CD4-positive, alpha-beta T cell treated with Interleukin-15 for 1 hour (primary cell): ENCODE measurements around the gene ADAM23.

Source experiments
- DNase-seq: peaks from one replicate; pipeline ENCODE4 v3.0.0-alpha.2; 2020

Gene ADAM23

DNA sequence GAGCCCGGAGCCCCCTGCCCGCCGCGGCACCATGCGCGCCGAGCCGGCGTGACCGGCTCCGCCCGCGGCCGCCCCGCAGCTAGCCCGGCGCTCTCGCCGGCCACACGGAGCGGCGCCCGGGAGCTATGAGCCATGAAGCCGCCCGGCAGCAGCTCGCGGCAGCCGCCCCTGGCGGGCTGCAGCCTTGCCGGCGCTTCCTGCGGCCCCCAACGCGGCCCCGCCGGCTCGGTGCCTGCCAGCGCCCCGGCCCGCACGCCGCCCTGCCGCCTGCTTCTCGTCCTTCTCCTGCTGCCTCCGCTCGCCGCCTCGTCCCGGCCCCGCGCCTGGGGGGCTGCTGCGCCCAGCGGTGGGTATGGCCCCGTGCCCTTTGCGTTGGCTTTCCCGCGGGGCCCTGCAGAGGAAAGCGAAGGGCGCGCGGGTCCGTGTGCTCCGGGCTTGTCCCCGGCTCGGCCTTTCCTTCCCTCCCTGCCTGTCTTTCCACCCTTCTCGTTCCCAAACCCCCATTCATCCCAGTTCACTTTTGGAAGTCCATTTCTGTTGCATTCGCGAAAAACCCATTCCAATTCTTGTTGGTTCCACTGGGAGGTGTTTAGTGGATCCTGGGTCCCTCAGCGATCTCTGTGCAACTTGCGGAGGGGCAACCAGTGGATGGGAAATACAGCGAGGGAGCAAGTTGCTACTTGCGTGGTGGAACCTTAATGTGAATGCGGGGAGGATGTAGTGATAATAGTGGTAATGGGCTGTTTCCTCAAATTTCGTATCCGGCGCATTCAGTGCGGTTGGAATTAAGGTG, 599 bp downstream of the ADAM23 start:
- no peak for DNase-seq

DNA sequence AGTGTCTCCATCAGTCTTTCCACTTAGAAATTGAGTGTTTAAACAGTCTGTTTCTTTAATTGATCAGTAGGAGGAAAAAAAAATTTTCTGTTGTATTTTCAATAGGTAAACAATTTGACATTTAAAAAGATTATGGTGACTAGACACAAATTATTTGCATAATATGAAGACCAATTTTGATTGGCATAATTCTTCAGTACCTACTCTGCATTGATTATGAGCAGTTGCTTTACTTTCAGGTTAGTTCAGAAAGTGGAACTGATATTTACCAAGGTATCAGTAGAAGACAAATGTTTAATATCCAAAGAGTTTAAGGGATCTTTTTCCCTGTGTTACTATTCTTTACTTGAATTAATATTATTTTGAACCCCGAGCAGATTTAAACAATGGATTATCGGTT, 2.6 kb downstream of the ADAM23 start:
- DNase-seq: no peak

DNA sequence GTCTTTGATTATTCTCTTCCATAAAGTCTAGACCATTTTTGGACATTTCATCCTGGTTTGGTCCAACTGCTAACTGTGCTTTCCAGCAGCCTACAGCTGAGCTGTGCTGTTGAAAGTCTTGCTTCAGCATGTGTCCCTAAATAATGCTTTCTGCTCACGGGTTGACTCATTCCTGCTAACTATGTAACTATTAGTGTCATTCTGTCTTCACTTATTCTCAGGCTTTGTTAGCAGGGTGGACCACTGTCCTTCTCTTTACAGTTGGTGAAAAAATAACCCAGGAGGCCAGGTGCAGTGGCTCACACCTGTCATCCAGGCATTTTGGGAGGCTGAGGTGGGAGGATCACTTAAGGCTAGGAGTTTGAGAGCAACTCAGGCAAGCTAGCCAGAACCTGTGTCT, 8.9 kb downstream of the ADAM23 start:
- no peak for DNase-seq

DNA sequence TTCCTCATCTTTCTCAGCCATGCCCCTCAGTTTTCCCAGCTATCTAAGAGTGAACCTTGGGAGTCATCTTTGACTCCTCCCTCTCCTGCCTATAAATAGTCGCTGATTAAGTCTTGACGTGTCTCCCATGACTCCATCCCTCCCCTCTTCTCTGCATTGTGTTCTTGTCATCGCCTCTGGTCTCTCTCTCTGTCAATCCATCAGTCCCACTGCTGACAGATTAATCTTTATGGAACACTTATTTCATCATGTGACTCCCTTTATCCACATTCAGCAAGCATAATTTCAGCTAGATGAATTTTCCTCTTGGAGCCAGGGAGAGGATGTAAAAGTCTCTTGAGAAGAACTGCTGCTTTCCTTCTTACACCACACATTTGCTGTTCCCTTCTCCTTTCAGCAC, 9.4 kb downstream of the ADAM23 start:
- no peak for DNase-seq

DNA sequence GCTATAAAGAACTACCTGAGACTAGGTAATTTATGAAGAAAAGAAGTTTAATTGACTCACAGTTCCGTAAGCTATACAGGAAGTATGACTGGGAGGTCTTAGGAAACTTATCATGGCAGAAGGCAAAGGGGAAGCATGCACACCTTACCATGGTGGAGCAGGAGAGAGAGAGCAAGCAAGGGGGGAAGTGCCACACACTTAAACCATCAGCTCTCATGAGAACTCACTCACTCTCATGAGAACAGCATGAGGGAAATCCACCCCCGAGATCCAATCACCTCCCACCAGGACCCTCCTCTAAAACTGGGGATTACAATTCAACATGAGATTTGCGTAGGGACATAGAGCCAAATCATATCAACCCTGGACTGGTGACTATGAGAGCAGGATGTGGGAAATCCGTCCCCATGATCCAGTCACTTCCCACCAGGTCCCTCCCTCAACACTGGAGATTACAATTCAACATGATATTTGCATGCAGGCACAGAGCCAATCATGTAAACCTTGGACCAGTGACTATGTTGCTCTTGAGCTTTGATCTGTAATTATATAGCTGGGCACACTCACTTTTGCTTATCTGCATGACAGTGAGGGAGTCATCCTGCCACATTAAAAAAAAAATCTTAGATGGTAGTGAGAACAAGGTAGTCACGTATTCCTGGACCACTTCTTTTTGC, 12.9 kb downstream of the ADAM23 start:
- no peak for DNase-seq

DNA sequence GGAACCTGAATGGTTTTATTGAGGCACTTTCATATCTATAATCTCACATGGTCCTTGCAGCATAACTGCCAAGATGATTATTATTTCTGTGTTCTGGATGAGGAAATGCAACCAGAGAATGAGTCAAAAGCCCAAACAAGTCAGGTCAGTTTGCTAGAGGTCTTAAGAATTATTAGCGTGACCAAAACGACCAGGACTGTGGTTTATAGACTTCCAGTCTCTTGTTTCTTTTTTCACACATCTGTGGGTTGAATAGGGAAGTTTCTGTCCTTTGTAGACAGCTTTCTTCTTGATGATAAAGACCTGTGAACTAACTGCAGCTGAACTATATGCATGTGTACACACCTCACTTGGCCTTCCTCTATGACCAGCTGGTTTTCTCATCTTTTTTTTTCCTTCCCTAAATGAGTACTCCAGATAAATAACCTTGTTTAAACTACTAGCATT, 13.9 kb downstream of the ADAM23 start:
- no peak for DNase-seq

DNA sequence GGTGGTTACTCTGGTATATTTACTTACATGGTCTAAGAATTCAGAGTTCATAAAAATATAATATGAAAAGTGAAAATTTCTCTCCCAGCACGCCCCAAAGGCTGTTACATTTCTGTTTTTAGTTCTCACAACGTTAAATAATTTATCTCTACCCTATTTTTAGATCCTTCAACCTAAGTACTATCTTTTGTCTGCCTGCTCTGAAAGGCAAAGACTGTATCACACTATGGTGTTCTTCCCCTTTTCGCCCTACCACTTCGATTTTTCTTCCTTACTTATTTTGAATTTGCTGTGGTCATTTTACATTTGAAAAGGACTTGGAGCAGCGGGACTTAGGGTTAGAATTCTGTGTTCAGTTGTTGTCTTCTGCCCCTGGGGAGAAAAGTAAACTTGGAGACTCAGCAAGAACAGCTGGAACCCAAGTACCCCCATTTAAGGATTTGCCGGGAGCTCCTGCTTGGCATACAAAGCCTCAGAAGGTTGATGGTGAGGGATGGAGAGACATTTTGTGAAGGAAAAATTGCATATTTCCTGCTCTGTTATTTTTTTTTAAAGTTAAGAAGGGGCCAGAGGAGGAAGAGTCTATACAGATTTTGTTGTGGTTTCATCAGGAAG, 19.0 kb downstream of the ADAM23 start:
- no peak for DNase-seq

DNA sequence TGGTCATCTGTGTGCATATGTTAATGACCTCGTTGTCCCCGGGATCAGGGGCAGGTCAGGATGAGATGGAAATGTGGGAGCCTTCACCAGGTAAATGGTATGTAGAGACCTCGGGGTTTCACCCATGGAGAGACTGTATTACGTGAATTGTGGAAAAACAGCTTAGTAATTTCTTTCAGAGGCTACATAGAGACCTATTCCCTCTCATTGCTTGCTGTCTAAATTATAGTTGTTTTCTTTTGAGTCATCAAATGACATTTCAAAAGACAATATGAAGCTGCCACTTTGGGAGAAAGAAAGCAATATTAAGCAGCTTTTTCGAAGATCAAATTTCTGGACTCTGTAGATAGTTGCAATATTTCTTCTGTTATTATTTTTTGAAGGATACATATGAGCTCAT, 20.4 kb downstream of the ADAM23 start:
- no peak for DNase-seq

DNA sequence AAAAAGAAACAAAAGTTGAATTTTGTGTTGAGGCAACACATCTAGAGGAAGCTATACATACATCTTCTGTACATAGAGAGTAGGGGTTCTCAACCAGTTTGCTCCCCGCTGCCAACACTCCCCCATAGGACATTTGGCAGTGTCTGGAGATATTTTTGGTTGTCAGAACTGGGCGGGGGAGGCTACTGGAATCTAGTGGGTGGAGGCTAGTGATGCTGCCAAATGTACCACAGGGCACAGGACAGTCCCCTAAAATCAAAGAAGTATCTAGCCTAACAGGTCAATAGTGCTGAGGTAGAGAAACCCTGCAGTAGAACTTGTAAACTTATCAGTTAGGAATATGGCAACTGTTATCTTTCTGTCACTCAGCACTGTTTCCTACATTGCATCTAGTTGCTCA, 21.3 kb downstream of the ADAM23 start:
- DNase-seq: no peak

DNA sequence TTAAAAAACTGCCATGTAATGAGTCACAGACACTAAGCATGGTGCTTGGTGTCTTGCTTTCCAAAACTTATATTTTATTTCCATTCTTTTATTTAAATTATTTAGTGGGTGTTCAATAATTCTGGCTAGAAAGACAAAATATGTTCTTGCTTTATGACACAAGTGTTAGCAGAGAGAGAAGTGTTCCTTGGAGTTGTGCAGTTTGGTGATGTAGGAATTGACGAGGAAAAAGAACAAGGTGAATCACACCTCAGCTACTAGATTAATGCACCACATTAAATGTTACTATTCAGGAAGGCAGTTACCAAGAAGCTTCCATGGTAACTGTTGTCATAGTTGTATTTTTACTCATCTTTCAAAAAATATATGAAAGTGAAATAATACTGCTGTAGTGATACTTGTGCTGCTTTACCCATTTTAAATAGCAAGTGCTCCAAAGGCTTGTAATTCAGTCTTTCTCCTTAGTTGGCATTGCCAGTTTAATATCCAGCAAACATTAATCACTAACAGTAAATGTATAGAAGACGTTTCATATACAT, 28.3 kb downstream of the ADAM23 start:
- no peak for DNase-seq

DNA sequence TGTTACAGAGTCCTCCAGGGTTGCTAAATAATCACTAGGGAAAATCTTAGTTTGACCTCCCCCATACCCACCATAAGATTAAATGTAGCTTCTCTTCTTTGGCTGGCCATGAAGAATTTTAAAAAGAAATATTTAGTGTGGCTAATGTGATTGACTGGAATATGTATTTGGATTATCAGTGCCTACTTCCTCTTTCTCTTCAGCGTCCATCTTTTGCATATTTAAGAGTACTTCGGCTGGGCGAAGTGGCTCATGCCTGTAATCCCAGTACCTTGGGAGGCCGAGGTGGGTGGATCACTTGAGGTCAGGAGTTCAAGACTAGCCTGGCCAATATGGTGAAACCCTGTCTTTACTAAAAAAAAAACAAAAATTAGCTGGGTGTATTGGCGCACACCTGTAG, 28.8 kb downstream of the ADAM23 start:
- no peak for DNase-seq

DNA sequence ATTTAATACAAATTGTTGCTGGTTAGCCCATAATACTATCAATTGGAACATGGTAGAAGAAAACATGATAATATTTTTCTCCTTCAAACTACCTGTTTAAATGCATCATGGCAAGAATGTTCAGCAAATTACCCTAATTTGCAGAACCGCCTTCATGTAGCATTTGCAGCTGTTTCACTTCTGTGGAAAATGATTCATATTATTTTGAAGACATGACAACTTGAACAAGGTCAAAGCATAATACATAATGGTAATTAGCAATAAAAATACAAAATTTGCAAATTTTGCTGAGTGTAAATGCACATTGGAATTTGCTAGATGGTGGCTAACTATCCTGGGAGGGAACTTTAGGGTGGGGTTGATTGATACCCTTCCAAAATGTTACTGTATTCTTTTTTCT, 30.8 kb downstream of the ADAM23 start:
- no peak for DNase-seq

DNA sequence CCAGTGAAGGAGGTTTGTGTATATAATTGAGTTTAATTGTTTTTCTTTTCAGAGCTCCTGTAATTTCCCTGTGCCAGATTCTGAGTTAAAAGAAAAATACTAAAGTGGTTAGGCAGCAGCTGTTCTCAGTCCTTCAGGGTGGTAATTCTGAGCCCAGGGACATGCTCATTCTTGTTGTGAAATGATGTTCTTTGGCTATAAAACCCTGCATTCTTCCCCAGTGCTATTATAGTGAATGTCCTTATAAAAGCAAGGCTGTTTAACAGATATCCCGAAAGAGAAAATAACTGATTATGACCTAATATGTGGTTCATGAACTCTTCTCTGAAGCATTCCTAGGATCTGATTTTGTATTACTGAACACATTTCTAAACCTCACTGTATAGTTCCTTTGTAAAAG, 34.0 kb downstream of the ADAM23 start:
- no peak for DNase-seq

DNA sequence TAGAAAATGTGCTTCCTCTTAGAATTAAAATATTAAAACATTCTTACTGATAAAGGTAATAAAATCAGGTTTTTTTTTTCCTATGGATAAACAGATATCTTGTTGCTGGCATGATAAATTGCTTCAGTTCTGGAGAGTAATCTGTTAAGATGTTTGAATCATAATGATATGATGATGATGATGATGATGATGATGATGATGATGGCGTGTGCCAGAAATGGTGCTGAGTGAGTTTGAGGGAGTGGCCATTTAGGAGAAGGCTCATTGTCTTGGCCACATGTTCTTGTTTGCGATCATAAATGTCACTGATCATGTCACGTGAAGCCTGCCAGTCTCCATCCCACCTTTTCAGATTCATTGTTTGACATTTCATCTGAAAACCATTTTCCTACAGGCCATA, 35.0 kb downstream of the ADAM23 start:
- DNase-seq: no peak

DNA sequence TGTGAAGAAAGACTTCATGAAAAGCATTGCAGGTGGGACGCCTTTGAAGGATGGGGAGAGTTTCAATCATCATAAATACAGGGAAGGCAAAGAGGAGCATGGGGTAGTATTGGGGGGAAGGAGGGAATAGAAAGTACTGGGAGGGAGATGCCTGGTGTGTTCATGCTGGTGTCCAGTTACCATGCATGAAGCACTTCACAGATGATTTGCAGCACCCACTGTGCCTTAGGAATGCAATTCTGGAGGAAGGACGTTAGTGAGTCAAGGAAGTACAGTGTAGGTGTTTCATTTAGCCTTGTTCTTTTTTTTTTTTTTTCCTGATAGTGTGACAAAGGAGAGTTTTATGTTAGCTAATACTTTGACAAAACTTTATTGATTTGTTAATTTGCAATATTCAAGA, 36.8 kb downstream of the ADAM23 start:
- no peak for DNase-seq

DNA sequence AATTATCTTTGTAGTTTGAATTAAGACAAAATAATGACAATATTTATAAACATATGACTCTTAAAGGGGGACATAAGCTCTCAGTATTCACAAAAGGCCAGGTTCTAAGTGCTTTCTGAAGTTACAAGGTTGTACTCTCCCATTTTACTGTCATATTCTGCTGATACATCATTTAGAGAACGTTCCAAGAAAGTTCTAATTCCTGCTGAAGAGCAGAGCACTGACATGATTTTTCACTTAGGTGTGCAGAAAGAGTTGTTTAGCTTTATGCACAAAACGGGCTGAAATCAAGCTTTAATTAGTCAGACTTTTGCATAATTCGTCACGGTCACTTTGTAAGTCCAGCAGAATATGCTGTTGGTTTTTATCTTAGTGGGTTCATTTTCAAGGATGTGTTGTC, 37.3 kb downstream of the ADAM23 start:
- DNase-seq: no peak

DNA sequence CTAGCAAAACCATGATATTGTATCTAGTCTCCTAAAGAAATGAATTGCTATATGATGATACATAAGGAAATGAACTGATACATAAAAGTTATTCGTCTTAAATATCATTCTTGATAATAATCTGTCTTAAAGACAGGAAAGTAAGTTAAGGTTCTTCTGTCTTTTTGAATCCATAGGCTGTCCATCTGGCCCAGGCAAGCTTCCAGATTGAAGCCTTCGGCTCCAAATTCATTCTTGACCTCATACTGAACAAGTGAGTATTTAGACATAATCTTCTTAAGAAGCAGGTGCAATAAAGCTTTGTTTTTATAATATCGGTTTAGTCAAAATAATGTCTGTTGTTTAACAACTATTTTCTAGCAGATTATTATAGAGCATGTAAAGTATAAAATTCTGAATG, 37.7 kb downstream of the ADAM23 start:
- no peak for DNase-seq

DNA sequence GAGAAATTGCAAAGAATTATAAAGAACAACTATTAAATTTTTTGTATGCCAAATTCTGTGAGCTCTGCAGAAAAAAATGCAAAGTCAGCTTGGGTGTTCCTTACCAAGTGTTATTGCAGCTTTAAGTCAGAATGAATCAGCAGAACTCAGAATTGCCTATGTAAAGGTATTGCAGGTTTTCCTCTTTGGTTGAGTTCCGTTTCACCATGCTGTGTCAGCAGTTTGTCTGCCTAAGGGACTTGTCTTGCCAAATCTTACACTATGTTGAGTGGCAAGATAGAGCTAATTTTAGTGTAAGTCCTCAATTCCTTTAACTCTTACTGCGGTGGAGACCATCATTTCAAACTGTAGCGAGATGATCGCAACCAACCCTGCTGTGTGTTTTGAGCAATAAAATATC, 38.8 kb downstream of the ADAM23 start:
- DNase-seq: no peak

DNA sequence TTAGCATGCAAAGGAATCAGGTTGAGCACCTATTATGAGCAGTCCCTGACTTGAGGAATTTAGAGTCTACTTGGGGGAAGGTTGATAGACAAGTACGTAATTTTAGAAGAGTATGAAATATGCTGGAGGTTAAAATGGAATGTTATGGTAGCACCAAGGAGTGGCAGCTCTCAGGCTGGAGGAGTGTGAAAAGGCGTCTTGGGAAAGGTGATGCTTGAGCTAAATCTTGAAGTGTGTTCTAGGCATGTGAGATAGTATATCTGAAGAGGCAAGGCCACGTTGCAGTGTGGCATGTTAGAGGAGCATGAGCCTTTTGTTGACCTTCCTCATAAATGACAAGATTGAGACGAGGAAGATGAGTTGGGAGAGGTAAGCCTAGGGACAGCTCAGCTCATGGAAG, 39.3 kb downstream of the ADAM23 start:
- no peak for DNase-seq

DNA sequence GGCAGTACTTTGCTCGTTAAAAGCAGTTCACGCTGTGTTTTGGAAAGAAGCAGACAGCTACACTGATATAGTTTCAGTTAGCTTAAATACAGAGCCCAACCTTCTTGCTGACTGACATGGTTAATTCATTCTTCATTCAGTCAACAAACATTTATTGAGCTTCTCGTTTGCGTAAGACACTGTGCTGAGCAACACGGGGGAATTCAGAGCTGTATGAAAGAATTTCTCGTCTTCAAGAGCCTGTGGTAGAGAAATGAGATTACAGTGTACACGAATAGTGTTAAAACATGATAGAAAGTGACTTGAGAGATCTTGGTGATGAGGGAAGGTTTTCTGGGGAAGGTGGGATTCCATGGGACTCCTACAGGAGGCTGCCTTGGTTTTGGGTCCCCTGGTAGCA, 44.7 kb downstream of the ADAM23 start:
- no peak for DNase-seq

DNA sequence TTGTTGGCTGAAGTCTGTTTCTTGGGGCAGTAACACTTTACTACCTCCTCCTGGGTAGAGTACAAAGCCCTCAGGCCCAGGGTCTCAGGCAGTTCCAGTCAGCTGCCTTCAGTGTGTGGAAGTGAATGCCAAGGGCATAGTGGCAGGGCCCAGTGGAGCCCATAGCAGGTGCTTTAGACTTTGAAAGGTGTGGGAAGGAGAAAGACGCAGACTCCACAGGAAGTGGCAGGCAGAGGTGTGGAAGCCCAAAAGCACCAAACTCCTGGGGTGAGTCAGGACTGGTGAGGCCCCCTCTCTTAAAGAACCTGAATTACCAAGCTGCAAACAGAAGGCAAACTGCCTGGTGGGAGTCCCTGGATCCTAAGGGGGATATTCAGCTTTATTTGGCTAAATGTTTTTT, 45.3 kb downstream of the ADAM23 start:
- DNase-seq: no peak

DNA sequence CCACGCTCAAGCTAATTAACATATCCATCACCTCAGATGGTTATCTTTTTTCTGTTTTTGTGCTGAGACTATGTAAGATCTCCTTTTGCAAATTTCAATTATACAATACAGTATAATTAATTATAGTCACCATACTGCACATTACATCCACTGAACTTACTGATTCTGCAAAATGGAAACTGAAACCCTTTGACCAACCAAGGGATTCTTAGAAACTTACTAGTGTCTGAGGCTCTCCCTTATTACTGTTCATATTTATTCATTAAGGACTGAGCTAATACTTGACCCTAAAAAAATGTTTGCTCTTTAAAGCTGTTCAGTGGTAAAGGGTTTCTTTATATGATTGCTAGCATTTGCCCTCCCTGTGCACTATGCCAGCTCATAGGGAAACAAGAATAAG, 50.7 kb downstream of the ADAM23 start:
- no peak for DNase-seq

DNA sequence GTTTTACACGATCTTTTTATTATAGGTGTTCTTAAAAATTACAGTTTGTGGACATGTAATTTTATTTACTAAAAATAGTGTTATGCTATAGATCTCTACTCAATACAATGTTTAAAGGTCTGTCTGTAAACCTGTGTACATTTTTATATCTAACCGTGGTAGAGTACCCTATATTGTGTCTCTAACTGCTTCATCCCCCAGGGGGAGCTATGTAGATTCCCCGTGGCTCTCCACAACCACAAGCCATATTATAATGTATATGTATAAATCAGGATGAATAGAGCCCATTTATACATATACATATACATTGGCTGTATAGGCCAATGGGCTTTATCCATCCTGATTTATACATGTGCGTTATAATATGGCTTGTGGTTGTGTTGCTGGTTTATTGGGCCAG, 59.4 kb downstream of the ADAM23 start:
- DNase-seq: no peak

DNA sequence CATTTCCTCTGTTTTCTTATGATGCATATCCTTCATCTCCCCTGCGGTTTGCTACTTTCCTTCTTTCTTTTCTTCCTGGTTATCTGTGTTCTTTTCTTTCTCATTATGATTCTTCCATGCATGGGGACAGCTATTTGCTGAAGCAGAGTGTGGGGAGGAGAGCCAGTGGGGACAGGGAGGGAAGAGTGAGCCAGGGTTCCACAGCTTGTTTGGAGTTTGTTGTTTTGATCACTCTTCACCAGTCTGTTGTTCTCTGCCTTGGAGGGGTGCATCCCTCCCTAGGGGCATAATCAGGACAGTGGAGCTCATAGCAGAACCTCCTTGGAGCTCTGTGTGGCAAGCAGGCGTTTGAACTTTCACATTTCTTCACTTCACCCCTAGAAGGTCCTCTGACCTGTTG, 68.0 kb downstream of the ADAM23 start:
- DNase-seq: no peak
